ENCODE measurements around the gene ZNF605. TPM values are rescaled to one million over a fixed set of nuclear protein-coding genes. Genes with fewer than 3 reads are reported as not detected.
A peak's percentile ranks its signal among the peaks of the same experiment; 100 is the strongest.
"Not testable (repeated sequence)": the region's sequence is repeated elsewhere in the genome, so short reads cannot be mapped to it uniquely, and the experiment has no call there.

Gene ZNF605
- total RNA-seq, 2 experiments from 2014 or later = 4.6 to 5.3 TPM

DNA sequence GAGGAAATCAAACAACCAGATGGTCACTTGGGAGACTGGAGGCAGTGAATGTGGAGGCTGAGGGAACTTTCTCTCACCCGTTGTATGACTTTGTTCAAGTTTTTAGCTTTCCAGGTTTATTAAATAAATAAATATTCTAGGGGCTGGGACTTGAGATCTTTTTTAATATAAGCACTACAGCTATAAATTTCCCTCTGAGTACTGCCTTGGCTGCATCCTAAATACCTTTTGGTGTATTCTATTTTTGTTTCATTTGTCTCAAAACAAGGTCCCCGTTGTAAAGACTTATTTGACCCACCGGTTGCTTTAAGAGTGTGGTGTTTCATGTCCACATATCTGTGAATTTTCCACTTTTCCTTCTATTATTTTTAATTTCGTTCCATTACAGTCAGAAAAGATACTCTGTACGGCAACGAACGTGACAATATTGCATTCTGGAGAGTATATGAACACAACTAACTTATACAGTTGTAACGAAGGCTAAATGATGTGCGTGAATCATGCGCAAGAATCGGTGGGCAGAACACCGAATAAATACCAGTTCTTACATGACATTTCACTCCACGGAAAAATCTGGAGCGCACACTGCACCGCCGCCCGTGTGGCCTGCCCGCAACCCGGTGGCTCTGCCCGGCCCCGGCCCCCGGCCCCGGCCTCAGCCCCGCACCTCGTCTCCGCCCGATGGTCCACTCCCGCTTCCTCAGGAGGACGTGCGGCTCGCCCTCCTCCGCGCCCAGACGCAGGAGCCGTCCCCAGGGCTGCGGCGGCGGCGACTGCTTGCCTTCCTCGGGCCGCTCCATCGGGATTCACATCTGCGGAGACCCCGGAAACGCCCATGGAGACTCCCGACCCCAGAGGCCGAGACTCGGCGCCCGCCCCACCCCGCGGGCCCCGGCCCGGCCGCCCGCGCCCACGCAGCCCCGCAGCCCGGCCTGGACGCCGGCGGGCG is 69.3 kb downstream of the ZNF605 start:
- peaks cover 17% of the 10 kb centered on the region for H3K4me1 Mint-ChIP-seq (ENCODE audit: low read depth)
- peaks cover 21% of the 10 kb centered on the region for H3K36me3 Mint-ChIP-seq
- no peak for DNase-seq
- intact Hi-C loops (cut with micrococcal nuclease) = loop anchor here (1.0 to 2.0 kb wide), 6 partner anchors 21 to 243 kb away; partner anchors contain the start of genes ANKLE2, ZNF10, ZNF140 and ZNF605
- peak overlapping the region; percentile 100 for H3K27ac Mint-ChIP-seq
- peak overlapping the region; percentile 99 for H3K4me3 Mint-ChIP-seq
- CTCF ChIA-PET = interaction anchor here (0.7 to 2.3 kb wide), 2 partner anchors 18 to 36 kb away, joined by 5 to 9 read pairs; no protein-coding TSS in a partner anchor
- POLR2A ChIA-PET = interaction anchor here (0.7 to 1.5 kb wide), 4 partner anchors 22 to 126 kb away, joined by 3 to 5 read pairs (median 3); no protein-coding TSS in a partner anchor
- peaks cover 9% of the 10 kb centered on the region for H3K9me3 Mint-ChIP-seq
- H3K27me3 Mint-ChIP-seq = no peaks in the 10 kb centered on the region

DNA sequence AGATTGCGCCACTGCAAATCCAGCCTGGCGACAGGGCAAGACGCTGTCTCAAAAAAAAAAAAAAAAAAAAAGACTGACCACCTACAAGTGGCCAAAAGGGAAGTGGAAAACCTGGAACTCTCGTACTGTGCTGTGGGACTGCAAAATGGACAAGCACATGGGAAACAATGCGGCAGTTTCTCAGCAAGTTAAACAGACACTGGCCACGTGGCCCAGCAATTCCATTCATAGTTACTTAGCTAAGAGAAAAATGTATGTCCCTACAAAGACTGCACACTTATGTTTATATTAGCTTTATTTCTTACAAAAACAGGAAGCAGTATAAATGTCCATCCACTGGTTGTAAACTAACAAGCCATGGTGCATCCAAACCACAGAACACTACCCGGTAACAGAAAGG is 74.3 kb downstream of the ZNF605 start:
- Mint-ChIP-seq H3K27me3 (no peaks in the 10 kb centered on the region), H3K9me3 (peaks cover 9% of the 10 kb centered on the region), H3K36me3 (peaks cover 21% of the 10 kb centered on the region), H3K27ac (no peak overlapping the region), H3K4me1 (ENCODE audit: low read depth) (peaks cover 11% of the 10 kb centered on the region), H3K4me3 (no peak overlapping the region)
- no peak for DNase-seq
- ChIA-PET CTCF (interaction anchor here (1.6 kb wide), 1 partner anchor 23 kb away, joined by 4 read pairs; no protein-coding TSS in a partner anchor), POLR2A (no interaction called here)
- intact Hi-C loops (cut with micrococcal nuclease) = no loop called here

DNA sequence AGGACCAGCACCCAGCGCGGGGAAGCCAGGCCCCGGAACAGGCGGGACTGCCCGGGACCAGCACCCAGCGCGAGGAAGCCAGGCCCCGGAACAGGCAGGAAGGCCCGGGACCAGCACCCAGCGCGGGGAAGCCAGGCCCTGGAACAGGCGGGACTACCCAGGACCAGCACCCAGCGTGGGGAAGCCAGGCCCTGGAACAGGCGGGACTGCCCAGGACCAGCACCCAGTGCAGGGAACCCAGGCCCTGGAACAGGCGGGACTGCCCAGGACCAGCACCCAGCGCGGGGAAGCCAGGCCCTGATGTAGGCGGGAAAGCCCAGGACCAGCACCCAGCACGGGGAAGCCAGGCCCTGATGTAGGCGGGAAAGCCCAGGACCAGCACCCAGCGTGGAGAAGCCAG is 81.5 kb downstream of the ZNF605 start:
- POLR2A ChIA-PET = not testable (repeated sequence)
- H3K36me3 Mint-ChIP-seq = peaks cover 30% of the 10 kb centered on the region

DNA sequence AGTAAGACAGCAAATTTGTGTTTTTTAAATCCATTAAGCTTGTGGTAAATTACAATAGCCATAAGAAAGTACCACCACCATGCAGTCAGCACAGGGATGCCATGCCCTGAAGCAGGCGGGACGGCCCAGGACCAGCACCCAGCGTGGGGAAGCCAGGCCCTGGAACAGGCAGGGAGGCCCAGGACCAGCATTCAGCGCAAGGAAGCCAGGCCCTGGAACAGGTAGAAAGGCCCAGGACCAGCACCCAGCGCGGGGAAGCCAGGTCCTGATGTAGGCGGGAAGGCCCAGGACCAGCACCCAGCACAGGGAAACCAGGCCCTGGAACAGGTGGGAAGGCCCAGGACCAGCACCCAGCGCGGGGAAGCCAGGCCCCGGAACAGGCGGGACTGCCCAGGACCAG is 81.9 kb downstream of the ZNF605 start:
- ChIA-PET CTCF (interaction anchor here (0.7 kb wide), 1 partner anchor 27 kb away, joined by 3 read pairs; no protein-coding TSS in a partner anchor), POLR2A (no interaction called here)
- Mint-ChIP-seq H3K27ac (no peak overlapping the region), H3K27me3 (no peaks in the 10 kb centered on the region), H3K36me3 (peaks cover 34% of the 10 kb centered on the region), H3K4me1 (ENCODE audit: low read depth) (peaks cover 13% of the 10 kb centered on the region), H3K9me3 (no peaks in the 10 kb centered on the region), H3K4me3 (no peak overlapping the region)
- DNase-seq = no peak
- intact Hi-C loops (cut with micrococcal nuclease) = no loop called here

More for the DNA sequence above, 81.5 kb downstream of the ZNF605 start:
- H3K9me3 Mint-ChIP-seq; DNase-seq; H3K27me3 Mint-ChIP-seq; H3K4me3 Mint-ChIP-seq; CTCF ChIA-PET; H3K27ac Mint-ChIP-seq; intact Hi-C loops (cut with micrococcal nuclease): not testable (repeated sequence)
- H3K4me1 Mint-ChIP-seq (ENCODE audit: low read depth) = peaks cover 13% of the 10 kb centered on the region

DNA sequence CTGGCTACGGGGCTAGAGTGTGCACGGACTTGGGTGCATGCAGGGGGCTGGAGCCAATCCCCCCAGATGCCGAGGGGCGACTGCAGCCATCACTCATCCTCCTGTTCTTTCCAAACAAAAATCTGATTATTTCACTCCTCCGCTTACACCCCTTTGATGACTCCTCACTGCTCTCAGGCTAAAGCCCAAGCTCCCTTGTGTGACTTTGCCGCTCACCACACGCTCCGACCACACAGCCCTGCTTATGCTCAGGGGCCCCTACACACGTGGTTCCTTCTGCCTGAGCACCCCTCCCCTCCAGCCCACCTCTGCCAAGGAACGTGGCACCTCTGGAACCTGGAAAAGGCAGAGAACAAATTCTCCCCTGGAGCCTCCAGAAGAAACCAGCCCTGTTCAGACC is 82.4 kb downstream of the ZNF605 start:
- intact Hi-C loops (cut with micrococcal nuclease) = no loop called here
- Mint-ChIP-seq H3K27me3 (no peaks in the 10 kb centered on the region), H3K36me3 (peaks cover 36% of the 10 kb centered on the region), H3K9me3 (no peaks in the 10 kb centered on the region), H3K4me1 (ENCODE audit: low read depth) (peaks cover 13% of the 10 kb centered on the region), H3K27ac (no peak overlapping the region), H3K4me3 (no peak overlapping the region)
- POLR2A ChIA-PET = no interaction called here
- CTCF ChIA-PET = interaction anchor here (0.7 to 1.5 kb wide), 2 partner anchors 27 to 31 kb away, joined by 3 to 7 read pairs; no protein-coding TSS in a partner anchor
- no peak for DNase-seq

DNA sequence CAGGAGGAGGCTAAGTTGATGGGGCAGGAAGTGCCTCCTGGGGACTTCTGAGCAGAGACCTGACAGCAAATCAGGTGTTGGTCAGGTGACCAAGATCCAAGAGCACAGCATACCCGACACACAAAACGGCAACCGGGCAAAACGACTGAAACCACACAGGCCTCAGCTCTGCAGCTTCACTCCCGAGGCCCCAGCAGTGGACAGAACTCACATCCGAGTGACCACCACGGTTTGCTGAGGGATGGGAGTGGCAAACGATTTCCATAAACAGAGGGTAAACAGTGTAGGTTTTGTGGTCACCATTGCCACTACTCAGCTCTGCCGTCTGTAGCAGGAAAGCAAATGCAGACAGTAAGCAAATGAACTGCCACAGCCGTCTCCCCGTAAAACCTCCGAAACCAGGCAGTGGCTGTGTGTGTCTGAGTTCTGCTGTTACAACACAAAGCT is 83.1 kb downstream of the ZNF605 start:
- peaks cover 37% of the 10 kb centered on the region for H3K36me3 Mint-ChIP-seq
- H3K27ac Mint-ChIP-seq = peak overlapping the region; percentile 62
- H3K27me3 Mint-ChIP-seq = no peaks in the 10 kb centered on the region
- H3K4me3 Mint-ChIP-seq = no peak overlapping the region
- CTCF ChIA-PET = interaction anchor here (1.5 kb wide), 1 partner anchor 32 kb away, joined by 7 read pairs; no protein-coding TSS in a partner anchor
- intact Hi-C loops (cut with micrococcal nuclease) = no loop called here
- peak; percentile 26 for DNase-seq
- peaks cover 13% of the 10 kb centered on the region for H3K4me1 Mint-ChIP-seq (ENCODE audit: low read depth)
- H3K9me3 Mint-ChIP-seq = no peaks in the 10 kb centered on the region
- POLR2A ChIA-PET = no interaction called here

DNA sequence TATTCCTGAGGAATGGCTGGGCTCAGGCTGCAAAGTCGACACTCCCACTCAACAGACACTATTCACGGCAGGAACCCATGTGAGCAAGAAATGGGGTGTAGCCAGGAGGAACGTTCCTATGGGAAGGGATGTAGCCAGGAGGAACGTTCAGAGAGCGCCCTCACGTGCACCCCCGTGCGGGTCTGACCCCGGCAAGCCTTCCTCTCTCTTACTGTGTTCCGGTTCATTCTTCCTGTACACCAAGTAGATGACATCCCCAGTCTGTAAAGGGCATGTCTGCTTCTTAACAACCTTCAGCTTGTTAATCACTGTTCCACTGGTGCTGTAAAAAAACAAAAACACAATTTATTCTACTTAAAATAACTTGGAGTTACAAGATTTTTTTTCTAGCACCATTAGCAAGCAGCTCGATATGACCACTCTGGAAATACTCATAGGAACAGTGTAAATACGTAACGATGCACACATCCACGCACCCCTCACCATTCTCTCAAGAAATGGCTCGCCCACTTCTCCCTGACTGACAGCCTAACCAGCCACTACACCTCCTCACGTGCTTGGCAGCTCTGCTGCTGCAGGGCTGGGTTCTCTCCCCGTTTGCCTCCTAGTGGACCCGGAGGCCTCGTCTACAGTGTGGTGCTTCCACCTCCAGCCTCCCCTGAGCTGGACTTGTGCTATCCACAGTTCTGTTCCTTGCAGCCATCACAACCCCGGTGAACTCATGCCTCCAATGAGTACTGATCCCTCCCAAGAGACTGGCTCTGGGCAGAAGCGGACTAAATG is 83.8 kb downstream of the ZNF605 start:
- no peak overlapping the region for H3K4me3 Mint-ChIP-seq
- intact Hi-C loops (cut with micrococcal nuclease) = no loop called here
- H3K4me1 Mint-ChIP-seq (ENCODE audit: low read depth) = peaks cover 16% of the 10 kb centered on the region
- POLR2A ChIA-PET = no interaction called here
- peak overlapping the region; percentile 62 for H3K27ac Mint-ChIP-seq
- DNase-seq = no peak
- no peaks in the 10 kb centered on the region for H3K27me3 Mint-ChIP-seq
- no peaks in the 10 kb centered on the region for H3K9me3 Mint-ChIP-seq
- CTCF ChIA-PET = interaction anchor here (1.5 kb wide), 1 partner anchor 32 kb away, joined by 7 read pairs; no protein-coding TSS in a partner anchor
- peaks cover 36% of the 10 kb centered on the region for H3K36me3 Mint-ChIP-seq

DNA sequence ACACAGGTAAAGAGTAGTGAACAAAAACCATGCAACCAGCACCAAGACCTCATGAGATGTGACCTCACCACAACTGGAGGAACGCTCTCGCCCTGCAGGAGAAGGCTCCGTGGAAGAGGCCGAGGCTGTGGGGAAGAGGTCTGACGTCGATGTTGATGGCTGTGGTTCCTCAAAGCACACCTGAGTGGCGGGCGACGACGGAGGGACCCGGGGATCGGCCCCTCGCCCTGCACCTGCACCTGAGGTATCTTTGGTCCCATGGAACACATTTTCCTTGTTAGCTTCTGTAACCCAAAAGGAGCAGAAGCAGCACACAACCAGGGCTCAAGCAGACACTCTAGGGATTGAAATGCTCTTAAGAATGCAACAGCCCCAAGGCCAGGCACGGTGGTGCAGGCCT is 86.6 kb downstream of the ZNF605 start:
- Mint-ChIP-seq H3K27ac (no peak overlapping the region), H3K27me3 (no peaks in the 10 kb centered on the region), H3K4me1 (ENCODE audit: low read depth) (peaks cover 23% of the 10 kb centered on the region), H3K9me3 (no peaks in the 10 kb centered on the region), H3K4me3 (no peak overlapping the region), H3K36me3 (peaks cover 44% of the 10 kb centered on the region)
- ChIA-PET POLR2A (no interaction called here), CTCF (no interaction called here)
- DNase-seq = no peak
- intact Hi-C loops (cut with micrococcal nuclease) = no loop called here

Other genes starting within 250 kb of the ZNF605 start
- 10 to 100 TPM; 54.3 to 56.4 TPM for gene PGAM5, start 245.5 kb downstream of the ZNF605 start, total RNA-seq
- gene ANKLE2, start 194.5 kb downstream of the ZNF605 start, total RNA-seq = 100 to 1,000 TPM; 112 to 123 TPM
- gene GOLGA3, start 127.4 kb downstream of the ZNF605 start, total RNA-seq = 10 to 100 TPM; 41.7 to 44.2 TPM
- 10 to 100 TPM; 41.2 to 42.9 TPM for gene CHFR, start 68.7 kb downstream of the ZNF605 start, total RNA-seq
- 10 to 100 TPM; 10.2 to 10.8 TPM for gene ZNF26, start 30.1 kb upstream of the ZNF605 start, total RNA-seq
- gene ZNF84, start 81.2 kb upstream of the ZNF605 start, total RNA-seq = 10 to 100 TPM; 10.1 to 11.8 TPM
- gene ZNF140, start 124.6 kb upstream of the ZNF605 start, total RNA-seq = 10 to 100 TPM; 11.8 to 14.1 TPM
- 1 to 10 TPM; 1.1 to 1.2 TPM for gene ZNF891, start 174.0 kb upstream of the ZNF605 start, total RNA-seq
- gene ZNF10, start 174.3 kb upstream of the ZNF605 start, total RNA-seq = 1 to 10 TPM; 3.7 to 4.1 TPM
- gene ZNF268, start 225.2 kb upstream of the ZNF605 start, total RNA-seq = 10 to 100 TPM in 1 of 2 experiments, 1 to 10 TPM in 1; 9.2 to 11.8 TPM